C4-2B (cell line): ENCODE measurements around the gene VEGFC.

ENCODE experiments used
- ZFX ChIP-seq: fragments of 450-650 bp; IDR thresholded peaks from 2 replicates; pipeline ENCODE4 v1.6.1; 2017
- TF ChIP-seq, protein P1 (sequence below): fragments of 450-650 bp; conservative IDR thresholded peaks from 2 replicates; pipeline ENCODE4 v1.5.1; 2017; ENCODE audit warnings: mild to moderate bottlenecking

DNA sequence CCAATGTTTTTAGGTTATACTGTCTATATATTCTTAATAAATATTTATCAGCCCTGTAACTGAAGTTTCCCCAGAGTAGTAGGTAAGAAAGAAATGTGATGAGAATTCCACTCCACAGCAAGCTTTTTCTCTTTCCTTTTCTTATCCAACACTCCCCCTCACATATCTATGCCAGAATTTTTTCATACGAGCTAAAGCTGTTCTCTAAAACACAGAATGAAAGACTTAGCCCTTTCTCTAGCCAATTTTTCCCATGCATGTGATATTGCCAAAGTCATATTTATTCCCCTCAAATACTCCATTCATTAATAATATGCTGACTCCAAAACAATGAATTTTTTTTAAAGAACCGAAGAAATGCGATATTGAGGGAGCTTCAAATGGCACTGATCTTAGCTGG is 32.3 kb downstream of the VEGFC start:
- TF ChIP-seq, protein P1, sequence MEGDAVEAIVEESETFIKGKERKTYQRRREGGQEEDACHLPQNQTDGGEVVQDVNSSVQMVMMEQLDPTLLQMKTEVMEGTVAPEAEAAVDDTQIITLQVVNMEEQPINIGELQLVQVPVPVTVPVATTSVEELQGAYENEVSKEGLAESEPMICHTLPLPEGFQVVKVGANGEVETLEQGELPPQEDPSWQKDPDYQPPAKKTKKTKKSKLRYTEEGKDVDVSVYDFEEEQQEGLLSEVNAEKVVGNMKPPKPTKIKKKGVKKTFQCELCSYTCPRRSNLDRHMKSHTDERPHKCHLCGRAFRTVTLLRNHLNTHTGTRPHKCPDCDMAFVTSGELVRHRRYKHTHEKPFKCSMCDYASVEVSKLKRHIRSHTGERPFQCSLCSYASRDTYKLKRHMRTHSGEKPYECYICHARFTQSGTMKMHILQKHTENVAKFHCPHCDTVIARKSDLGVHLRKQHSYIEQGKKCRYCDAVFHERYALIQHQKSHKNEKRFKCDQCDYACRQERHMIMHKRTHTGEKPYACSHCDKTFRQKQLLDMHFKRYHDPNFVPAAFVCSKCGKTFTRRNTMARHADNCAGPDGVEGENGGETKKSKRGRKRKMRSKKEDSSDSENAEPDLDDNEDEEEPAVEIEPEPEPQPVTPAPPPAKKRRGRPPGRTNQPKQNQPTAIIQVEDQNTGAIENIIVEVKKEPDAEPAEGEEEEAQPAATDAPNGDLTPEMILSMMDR, result no peak
- TF ChIP-seq ZFX, result no peak
